Measurements from ENCODE around the gene DLGAP4. TPM values are rescaled to one million over a fixed set of nuclear protein-coding genes. Genes with fewer than 3 reads are reported as not detected.

Gene DLGAP4
- total RNA-seq, 1 experiment from 2014 or later, result 40.3 TPM

- ChIA-PET RAD21 (ENCODE audit: low non-redundant PET in 1 of 2, low total read pairs in 2 of 2, uncharacterized antibody in 2 of 2, unreplicated experiment in 2 of 2) (no interaction called here), CTCF (interaction anchor here (2.8 kb wide), 2 partner anchors 168 to 239 kb away, joined by 24 to 29 read pairs; no protein-coding TSS in a partner anchor), POLR2A (no interaction called here)
- Histone ChIP-seq H3K27ac (ENCODE audit: low read depth, low read length) (no peak overlapping the region), H3K9me3 (ENCODE audit: control insufficient read depth in 1 of 2, insufficient read depth in 1 of 2, low read depth in 1 of 2, low read length in 2 of 2) (no peaks in the 10 kb centered on the region), H4K20me1 (ENCODE audit: insufficient read depth) (no peaks in the 10 kb centered on the region), H3K4me2 (ENCODE audit: low read length) (no peak overlapping the region), H2AFZ (ENCODE audit: low read depth, low read length, poor library complexity, severe bottlenecking) (no peak overlapping the region), H3K9me2 (ENCODE audit: insufficient read depth) (no peaks in the 10 kb centered on the region), H3K79me2 (ENCODE audit: insufficient read depth, low read length) (no peaks in the 10 kb centered on the region), H3K9ac (ENCODE audit: low read length) (no peak overlapping the region), H3K36me3 (ENCODE audit: control insufficient read depth in 1 of 2, insufficient read depth in 2 of 2, low read length in 2 of 2) (no peaks in the 10 kb centered on the region), H3K27me3 (ENCODE audit: insufficient read depth, low read length) (no peaks in the 10 kb centered on the region), H3K4me1 (ENCODE audit: control insufficient read depth in 1 of 2, insufficient read depth in 2 of 2, low read length in 2 of 2) (peaks cover 0 to 12% of the 10 kb centered on the region in 2 experiments; a peak in 1 of 4 replicates), H3K4me3 (replicated peaks in 1 of 2; ENCODE audit: low read depth in 1 of 2, low read length in 2 of 2) (no peak overlapping the region)
- intact Hi-C loops (cut with micrococcal nuclease), result no loop called here
- ATAC-seq, result no peak
- no peak for DNase-seq (ENCODE audit: low read depth, low spot score)
- BruUV-seq (replicated peaks), result no TSS peak
- no peak for TF ChIP-seq SP1 (IDR thresholded peaks at IDR 0.05; ENCODE audit: low read depth)
- no peak for TF ChIP-seq FOSL1 (IDR thresholded peaks at IDR 0.05; ENCODE audit: low read depth)
- no peak for TF ChIP-seq ELF1 (IDR thresholded peaks at IDR 0.05; ENCODE audit: borderline replicate concordance, low read depth)
- TF ChIP-seq REST (IDR thresholded peaks at IDR 0.05; ENCODE audit: low read depth), result no peak
- TF ChIP-seq MAX (IDR thresholded peaks at IDR 0.05), result no peak
- TF ChIP-seq ZBTB33 (IDR thresholded peaks at IDR 0.05; ENCODE audit: extremely low read depth, insufficient replicate concordance, low read length), result no peak
- TF ChIP-seq CTCF (IDR thresholded peaks at IDR 0.05 in 2 of 3, conservative IDR thresholded peaks at IDR 0.05 in 1 of 3; ENCODE audit: borderline replicate concordance in 1 of 3, insufficient read depth in 1 of 3, low read depth in 2 of 3, low read length in 2 of 3), result no peak
- TF ChIP-seq YY1 (IDR thresholded peaks at IDR 0.05; ENCODE audit: extremely low read depth, insufficient replicate concordance, low read depth, low read length), result no peak
- no peak for TF ChIP-seq POLR2AphosphoS5 (IDR thresholded peaks at IDR 0.05; ENCODE audit: low read depth, low read length)
Observed at GRCh38 chr20:36441027-36441414, 134.9 kb downstream of the DLGAP4 start.
